Neuronal stem cell (in vitro differentiated cells): ENCODE data around the gene SAG.
A peak's percentile ranks its signal among the peaks of the same experiment; 100 is the strongest.

Experiments used
- DNase-seq: peaks from one replicate; pipeline ENCODE4 v3.0.0-alpha.2; 2013; ENCODE audit warnings: low spot score
- H2AFZ ChIP-seq: one replicate; pipeline ENCODE4 v1.6.1; 2013; ENCODE audit warnings: mild to moderate bottlenecking, low read length, inconsistent platforms
- H2AK5ac ChIP-seq: 2 replicates; pipeline ENCODE4 v1.6.1; 2013; ENCODE audit warnings: low read depth, mild to moderate bottlenecking, inconsistent platforms, low read length, moderate library complexity, mixed read lengths
- H2BK120ac ChIP-seq: 2 replicates; pipeline ENCODE4 v1.6.1; 2013; ENCODE audit warnings: low read depth, mild to moderate bottlenecking, inconsistent platforms, low read length, moderate library complexity, mixed read lengths
- H2BK12ac ChIP-seq: one replicate; pipeline ENCODE4 v1.6.1; 2013; ENCODE audit warnings: low read length, inconsistent platforms
- H2BK15ac ChIP-seq: 2 replicates; pipeline ENCODE4 v1.6.1; 2013; ENCODE audit warnings: mild to moderate bottlenecking, low read length, inconsistent platforms, mixed read lengths
- H2BK5ac ChIP-seq: one replicate; pipeline ENCODE4 v1.6.1; 2013; ENCODE audit warnings: inconsistent platforms, mild to moderate bottlenecking, low read length, moderate library complexity
- H3K14ac ChIP-seq: one replicate; pipeline ENCODE4 v1.6.1; 2013; ENCODE audit warnings: low read length, inconsistent platforms
- H3K18ac ChIP-seq: 2 replicates; pipeline ENCODE4 v1.6.1; 2013; ENCODE audit warnings: low read length, inconsistent platforms
- H3K23ac ChIP-seq: 2 replicates; pipeline ENCODE4 v1.6.1; 2013; ENCODE audit warnings: low read depth, mild to moderate bottlenecking, mixed read lengths, low read length, inconsistent platforms; ENCODE audit not compliant: poor library complexity
- H3K27ac ChIP-seq: replicated peaks from 3 replicates; pipeline ENCODE4 v1.5.1; 2013; ENCODE audit warnings: low read length, inconsistent platforms
- H3K27me3 ChIP-seq, 3 experiments: 2 replicates each; pipeline ENCODE4 v1.6.1; 2013; ENCODE audit warnings: low read length in 3 of 3, mild to moderate bottlenecking in 2 of 3, inconsistent platforms in 1 of 3, low read depth in 1 of 3, mixed read lengths in 1 of 3, moderate library complexity in 1 of 3; ENCODE audit not compliant: control insufficient read depth in 3 of 3, insufficient read depth in 3 of 3
- H3K36me3 ChIP-seq, 2 donors: replicated peaks in 1 of 2; 2 replicates each; pipeline ENCODE4 v1.6.1; 2013; ENCODE audit warnings: low read length in 2 of 2; ENCODE audit not compliant: control insufficient read depth in 2 of 2, insufficient read depth in 2 of 2
- H3K4ac ChIP-seq: 2 replicates; pipeline ENCODE4 v1.6.1; 2013; ENCODE audit warnings: inconsistent platforms, mild to moderate bottlenecking, low read length, moderate library complexity
- H3K4me1 ChIP-seq, 2 donors: 1 replicate in 1 of 2; 2 replicates in 1 of 2; pipeline ENCODE4 v1.6.1; 2013; ENCODE audit warnings: low read length in 2 of 2, low read depth in 1 of 2; ENCODE audit not compliant: control insufficient read depth in 2 of 2, insufficient read depth in 1 of 2
- H3K4me2 ChIP-seq: one replicate; pipeline ENCODE4 v1.6.1; 2013; ENCODE audit warnings: mild to moderate bottlenecking, low read length, inconsistent platforms; ENCODE audit not compliant: insufficient read depth, poor library complexity, severe bottlenecking
- H3K4me3 ChIP-seq, 2 donors: 2 replicates each; pipeline ENCODE4 v1.5.1; 2013; ENCODE audit warnings: low read length in 2 of 2, mild to moderate bottlenecking in 2 of 2, inconsistent platforms in 1 of 2, moderate library complexity in 1 of 2
- H3K79me1 ChIP-seq: one replicate; pipeline ENCODE4 v1.6.1; 2013; ENCODE audit warnings: low read depth, mild to moderate bottlenecking, inconsistent platforms, low read length, moderate library complexity
- H3K9ac ChIP-seq: one replicate; pipeline ENCODE4 v1.6.1; 2013; ENCODE audit warnings: mild to moderate bottlenecking, low read depth, low read length, inconsistent platforms; ENCODE audit not compliant: poor library complexity
- H3K9me3 ChIP-seq, 2 donors: replicated peaks in 1 of 2; 2 replicates each; pipeline versions ENCODE3 to v1.6.1; 2013; ENCODE audit warnings: low read length in 2 of 2, mild to moderate bottlenecking in 2 of 2, inconsistent platforms in 1 of 2, low read depth in 1 of 2, mixed read lengths in 1 of 2, moderate library complexity in 1 of 2; ENCODE audit not compliant: control insufficient read depth in 2 of 2, insufficient read depth in 1 of 2
- H4K8ac ChIP-seq: one replicate; pipeline ENCODE4 v1.6.1; 2013; ENCODE audit warnings: low read depth, mild to moderate bottlenecking, inconsistent platforms, low read length, moderate library complexity
- H4K91ac ChIP-seq: one replicate; pipeline ENCODE4 v1.6.1; 2013; ENCODE audit warnings: low read length, low read depth, mild to moderate bottlenecking, inconsistent platforms; ENCODE audit not compliant: poor library complexity
- WGBS, 2 donors: extraction: QIAGEN DNeasy Blood & Tissue Kit; methylation state at CpG; one replicate each; pipeline ENCODE4 v1.1.7; 2013; ENCODE audit warnings: missing lambda C conversion rate in 2 of 2, mixed read lengths in 1 of 2; ENCODE audit not compliant: insufficient read length in 2 of 2, insufficient replicate concordance in 1 of 2; ENCODE audit errors: extremely low coverage in 2 of 2; 5-methylcytosine and 5-hydroxymethylcytosine counted together

Gene SAG

GRCh38 chr2:233361297-233361696 is 53.7 kb downstream of the SAG start:
- Histone ChIP-seq H3K36me3 (peaks cover 0 to 18% of the 10 kb centered on the region in 2 donors), H2AFZ (no peak overlapping the region), H3K4ac (no peak overlapping the region), H3K4me1 (peaks cover 0 to 2% of the 10 kb centered on the region in 2 donors), H2BK12ac (no peak overlapping the region), H3K79me1 (no peaks in the 10 kb centered on the region), H4K91ac (no peak overlapping the region), H3K18ac (no peak overlapping the region), H2AK5ac (no peak overlapping the region), H2BK5ac (no peak overlapping the region), H3K23ac (no peak overlapping the region), H3K4me3 (no peak overlapping the region), H2BK15ac (no peak overlapping the region), H3K9ac (no peak overlapping the region), H3K14ac (no peak overlapping the region), H2BK120ac (no peak overlapping the region), H3K27me3 (no peaks in the 10 kb centered on the region), H3K9me3 (peaks cover 0 to 18% of the 10 kb centered on the region in 2 donors), H4K8ac (no peak overlapping the region), H3K27ac (no peak overlapping the region), H3K4me2 (no peak overlapping the region)
- WGBS, 2 donors, result no CpG with 5 or more reads among the region's 7 CpGs
- no peak for DNase-seq

GRCh38 chr2:233362742-233363141 is 55.1 kb downstream of the SAG start:
- Histone ChIP-seq H3K4me2 (no peak overlapping the region), H2AK5ac (no peak overlapping the region), H3K9ac (no peak overlapping the region), H2AFZ (no peak overlapping the region), H3K36me3 (peaks cover 0 to 11% of the 10 kb centered on the region in 2 donors), H3K18ac (no peak overlapping the region), H2BK15ac (no peak overlapping the region), H3K9me3 (peaks cover 0 to 18% of the 10 kb centered on the region in 2 donors), H3K27ac (no peak overlapping the region), H4K91ac (no peak overlapping the region), H3K4ac (no peak overlapping the region), H4K8ac (no peak overlapping the region), H3K4me1 (no peaks in the 10 kb centered on the region), H3K4me3 (no peak overlapping the region), H3K79me1 (no peaks in the 10 kb centered on the region), H2BK120ac (no peak overlapping the region), H3K27me3 (no peaks in the 10 kb centered on the region), H3K23ac (no peak overlapping the region), H3K14ac (no peak overlapping the region), H2BK5ac (no peak overlapping the region), H2BK12ac (no peak overlapping the region)
- DNase-seq, result no peak
- no CpG with 5 or more reads among the region's 2 CpGs for WGBS, 2 donors

GRCh38 chr2:233363744-233364235 is 56.2 kb downstream of the SAG start:
- Histone ChIP-seq H3K27ac (no peak overlapping the region), H2BK5ac (no peak overlapping the region), H3K79me1 (no peaks in the 10 kb centered on the region), H4K8ac (no peak overlapping the region), H2AK5ac (no peak overlapping the region), H2AFZ (no peak overlapping the region), H2BK15ac (no peak overlapping the region), H2BK120ac (no peak overlapping the region), H3K4me1 (no peaks in the 10 kb centered on the region), H3K4me3 (no peak overlapping the region), H3K27me3 (no peaks in the 10 kb centered on the region), H3K23ac (no peak overlapping the region), H3K9ac (no peak overlapping the region), H3K4me2 (no peak overlapping the region), H4K91ac (no peak overlapping the region), H3K36me3 (peaks cover 0 to 7% of the 10 kb centered on the region in 2 donors), H3K14ac (no peak overlapping the region), H3K9me3 (peaks cover 0 to 18% of the 10 kb centered on the region in 2 donors), H3K4ac (no peak overlapping the region), H2BK12ac (no peak overlapping the region), H3K18ac (no peak overlapping the region)
- no CpG with 5 or more reads among the region's 6 CpGs for WGBS, 2 donors
- no peak for DNase-seq

GRCh38 chr2:233365861-233366520 is 58.4 kb downstream of the SAG start:
- Histone ChIP-seq H3K14ac (no peak overlapping the region), H2AK5ac (no peak overlapping the region), H3K36me3 (peaks cover 0 to 5% of the 10 kb centered on the region in 2 donors), H2BK15ac (no peak overlapping the region), H3K4me1 (peaks cover 0 to 3% of the 10 kb centered on the region in 2 donors), H2BK5ac (no peak overlapping the region), H3K9me3 (peaks cover 0 to 24% of the 10 kb centered on the region in 2 donors), H3K23ac (peak overlapping the region; percentile 30), H3K27ac (no peak overlapping the region), H2BK12ac (no peak overlapping the region), H3K27me3 (no peaks in the 10 kb centered on the region), H4K91ac (no peak overlapping the region), H4K8ac (no peak overlapping the region), H3K9ac (peak overlapping the region; percentile 18), H2AFZ (no peak overlapping the region), H3K18ac (no peak overlapping the region), H3K4ac (no peak overlapping the region), H2BK120ac (no peak overlapping the region), H3K79me1 (no peaks in the 10 kb centered on the region), H3K4me3 (no peak overlapping the region), H3K4me2 (no peak overlapping the region)
- no peak for DNase-seq
- WGBS, 2 donors, result no CpG with 5 or more reads among the region's 6 CpGs
